Thymus (tissue), 14 donors: ENCODE results near the gene GALR1. TPM values are rescaled to one million over a fixed set of nuclear protein-coding genes. Genes with fewer than 3 reads are reported as not detected.

Source experiments
- DNase-seq, 9 donors: peaks; one replicate each; pipeline ENCODE4 v3.0.0-alpha.2; 2013; ENCODE audit warnings: low spot score in 9 of 9, low read depth in 6 of 9, missing footprints in 1 of 9
- H3K27ac ChIP-seq, 2 donors: one replicate each; pipeline ENCODE4 v1.5.1; 2013; ENCODE audit warnings: control low read depth in 1 of 2, low read depth in 1 of 2, low read length in 1 of 2, mild to moderate bottlenecking in 1 of 2, moderate library complexity in 1 of 2
- H3K27me3 ChIP-seq, 2 donors: one replicate each; pipeline ENCODE4 v1.5.1; 2013; ENCODE audit warnings: low read length in 1 of 2; ENCODE audit not compliant: control insufficient read depth in 2 of 2, insufficient read depth in 1 of 2
- H3K36me3 ChIP-seq, 2 donors: one replicate each; pipeline ENCODE4 v1.5.1; 2013; ENCODE audit warnings: low read length in 1 of 2, mild to moderate bottlenecking in 1 of 2, moderate library complexity in 1 of 2; ENCODE audit not compliant: control insufficient read depth in 2 of 2, insufficient read depth in 2 of 2
- H3K4me1 ChIP-seq, 2 donors: one replicate each; pipeline ENCODE4 v1.5.1; 2013; ENCODE audit warnings: low read length in 2 of 2; ENCODE audit not compliant: control insufficient read depth in 2 of 2, insufficient read depth in 2 of 2
- H3K4me3 ChIP-seq, 2 donors: one replicate each; pipeline ENCODE4 v1.5.1; 2013; ENCODE audit warnings: low read length in 2 of 2, control low read depth in 1 of 2, mild to moderate bottlenecking in 1 of 2
- H3K9me3 ChIP-seq, 2 donors: one replicate each; pipeline ENCODE4 v1.5.1; 2013; ENCODE audit warnings: low read length in 1 of 2, mild to moderate bottlenecking in 1 of 2; ENCODE audit not compliant: control insufficient read depth in 2 of 2, insufficient read depth in 1 of 2
- WGBS: extraction: QIAGEN DNeasy Blood & Tissue Kit; methylation state at CpG from one replicate; pipeline ENCODE4 v1.1.7; 2013; 5-methylcytosine and 5-hydroxymethylcytosine counted together
- long read RNA-seq, 10 donors: transcript quantifications; one replicate each; lab custom pipeline, GENCODE V29; 2026
- polyA plus RNA-seq: library from polyadenylated mRNA; stranded (reverse); fragments of 200-250 nt; gene quantifications from one replicate; pipeline ENCODE4 v1.2.3, GENCODE V29; 2013
- total RNA-seq: library from RNA; stranded (reverse); fragments of 120-200 nt; gene quantifications from one replicate; pipeline ENCODE4 v1.2.4, GENCODE V29; 2013
- donor health status: healthy.

Gene GALR1, protein sequence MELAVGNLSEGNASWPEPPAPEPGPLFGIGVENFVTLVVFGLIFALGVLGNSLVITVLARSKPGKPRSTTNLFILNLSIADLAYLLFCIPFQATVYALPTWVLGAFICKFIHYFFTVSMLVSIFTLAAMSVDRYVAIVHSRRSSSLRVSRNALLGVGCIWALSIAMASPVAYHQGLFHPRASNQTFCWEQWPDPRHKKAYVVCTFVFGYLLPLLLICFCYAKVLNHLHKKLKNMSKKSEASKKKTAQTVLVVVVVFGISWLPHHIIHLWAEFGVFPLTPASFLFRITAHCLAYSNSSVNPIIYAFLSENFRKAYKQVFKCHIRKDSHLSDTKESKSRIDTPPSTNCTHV
- total RNA-seq: 0.05 TPM
- polyA plus RNA-seq: 0.02 TPM
- long read RNA-seq, donor 1: 0 reads
- long read RNA-seq, donor 2: 0 reads
- long read RNA-seq, donor 3: 0 reads
- long read RNA-seq, donor 4: 0 reads
- long read RNA-seq, donor 5: 0 reads
- long read RNA-seq, donor 6: 0 reads
- long read RNA-seq, donor 7: 0 reads
- long read RNA-seq, donor 8: 0 reads
- long read RNA-seq, donor 9: 0 reads
- long read RNA-seq, donor 10: 0 reads

DNA sequence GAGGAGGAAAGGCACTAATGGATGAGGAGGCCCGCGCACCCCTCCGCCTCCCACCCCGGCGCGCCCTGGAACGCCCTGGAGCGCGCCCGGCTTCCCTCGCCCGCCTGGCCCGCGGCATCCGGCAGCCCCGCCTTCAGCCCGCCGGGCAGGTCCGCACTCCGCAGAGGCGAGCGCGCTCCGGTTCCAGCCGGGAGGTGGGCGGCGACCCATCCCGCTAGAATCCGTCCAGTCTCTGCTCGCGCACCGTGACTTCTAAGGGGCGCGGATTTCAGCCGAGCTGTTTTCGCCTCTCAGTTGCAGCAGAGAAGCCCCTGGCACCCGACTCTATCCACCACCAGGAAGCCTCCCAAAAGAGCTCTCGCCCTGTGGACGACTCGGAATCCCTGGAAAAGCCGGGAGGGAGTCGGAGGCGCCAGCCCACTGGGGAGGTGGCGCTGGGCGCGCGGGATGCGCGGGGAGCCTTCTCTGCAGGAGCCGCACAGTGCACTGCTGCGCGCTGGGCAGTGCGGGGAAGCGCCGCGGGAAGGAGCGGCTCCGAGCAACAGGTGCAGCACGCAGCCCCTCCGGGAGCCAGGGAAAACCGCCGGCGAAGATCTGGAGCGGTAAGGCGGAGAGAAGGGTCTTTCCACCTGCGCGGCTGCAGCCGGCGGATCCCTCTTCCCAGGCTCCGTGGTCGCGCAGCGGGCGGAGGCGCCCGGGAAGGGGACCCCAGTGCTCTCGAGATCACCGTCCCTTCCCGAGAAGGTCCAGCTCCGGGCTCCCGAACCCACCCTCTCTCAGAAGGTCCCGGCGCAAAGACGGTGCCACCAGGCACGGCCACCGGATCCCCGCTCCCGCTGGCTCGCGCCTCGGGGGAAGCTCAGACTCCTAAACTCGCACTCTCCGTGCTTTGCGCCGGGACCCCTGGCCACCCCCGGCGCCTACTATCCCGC, at the start of gene GALR1:
TSS of gene GALR1 (plus strand) at position 280 of the 932 bp plus-strand sequence. CDS start 701 bp downstream, outside the sequence.
- Histone ChIP-seq H3K9me3 (no peaks in the 10 kb centered on the region), H3K27me3 (peaks cover 42 to 58% of the 10 kb centered on the region in 2 donors), H3K36me3 (no peaks in the 10 kb centered on the region), H3K27ac (no peak within 1 kb of the TSS), H3K4me1 (no peaks in the 10 kb centered on the region), H3K4me3 (peak within 1 kb of the TSS; percentile 5 to 18)
- DNase-seq: no peak
- WGBS: 4% methylated on average over 98 of the region's 98 CpGs

DNA sequence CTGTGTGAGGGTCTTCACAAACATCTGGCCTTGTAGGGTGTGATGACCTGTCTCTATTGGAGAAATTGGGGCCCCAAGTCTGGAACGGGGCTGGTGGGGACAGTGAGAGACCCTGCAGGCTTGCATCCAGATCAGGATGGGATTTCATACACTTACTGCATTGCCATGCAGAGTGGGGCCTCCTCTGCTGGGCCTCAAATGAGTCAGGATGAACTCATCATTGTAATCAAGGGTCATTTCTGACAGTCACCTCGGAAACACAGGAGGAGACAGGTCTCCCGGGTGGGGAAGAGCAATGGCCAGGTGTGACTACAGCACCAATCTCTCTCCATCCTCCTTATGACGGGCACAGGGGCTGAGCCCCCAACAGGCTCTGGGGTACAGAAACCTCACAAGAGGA, 48.1 kb upstream of the GALR1 start:
- WGBS: 96% methylated on average over 4 of the region's 4 CpGs
- Histone ChIP-seq H3K27me3 (no peaks in the 10 kb centered on the region), H3K4me1 (no peaks in the 10 kb centered on the region), H3K4me3 (no peak overlapping the region), H3K36me3 (no peaks in the 10 kb centered on the region), H3K27ac (no peak overlapping the region), H3K9me3 (no peaks in the 10 kb centered on the region)
- no peak for DNase-seq

DNA sequence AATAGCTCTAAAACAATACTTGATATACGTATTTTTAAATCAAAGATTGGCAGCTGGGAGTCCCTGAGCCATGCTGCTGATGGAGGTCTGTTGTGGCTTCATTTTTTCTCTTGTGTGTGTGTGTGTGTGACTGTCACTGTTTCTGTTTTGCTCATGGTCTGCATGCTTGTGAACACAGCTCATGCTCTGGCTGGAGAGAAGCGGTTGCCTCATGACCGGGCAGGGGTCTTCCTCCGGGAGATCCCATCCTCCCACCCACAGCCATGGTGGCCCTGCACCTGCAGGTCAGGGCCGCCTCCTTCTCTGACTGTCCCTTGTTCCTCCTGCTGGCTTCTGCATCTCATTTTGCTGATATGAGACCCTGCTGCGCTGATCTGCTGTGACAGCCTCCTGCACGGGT, 47.3 kb upstream of the GALR1 start:
- Histone ChIP-seq H3K27me3 (no peaks in the 10 kb centered on the region), H3K4me1 (no peaks in the 10 kb centered on the region), H3K27ac (no peak overlapping the region), H3K9me3 (no peaks in the 10 kb centered on the region), H3K36me3 (no peaks in the 10 kb centered on the region), H3K4me3 (no peak overlapping the region)
- WGBS: 93% methylated on average over 7 of the region's 7 CpGs
- DNase-seq: no peak

DNA sequence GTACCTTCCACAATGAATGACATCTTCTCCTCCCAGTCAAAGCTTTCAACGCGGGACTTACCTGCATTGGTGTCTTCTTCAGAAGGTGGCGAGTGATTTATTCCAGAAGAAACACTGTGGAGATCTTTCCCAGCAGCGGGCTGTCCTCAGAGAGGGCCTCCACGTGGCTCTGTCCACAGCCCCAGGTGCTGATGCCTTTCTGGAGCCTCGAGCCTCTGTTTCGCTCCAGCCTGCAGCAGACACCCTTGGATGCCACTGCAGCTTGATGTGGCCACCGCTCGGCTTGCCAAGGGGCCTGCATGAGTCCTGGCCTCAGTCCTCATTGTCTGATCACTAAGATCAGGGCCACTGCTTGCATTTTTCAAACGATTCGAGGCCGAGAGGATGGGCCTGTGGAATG, 46.6 kb upstream of the GALR1 start:
- no peaks in the 10 kb centered on the region for H3K4me1 ChIP-seq
- no peaks in the 10 kb centered on the region for H3K9me3 ChIP-seq
- no peaks in the 10 kb centered on the region for H3K27me3 ChIP-seq
- H3K36me3 ChIP-seq: no peaks in the 10 kb centered on the region
- DNase-seq: no peak
- H3K4me3 ChIP-seq: no peak overlapping the region
- WGBS: 88% methylated on average over 12 of the region's 12 CpGs
- no peak overlapping the region for H3K27ac ChIP-seq

DNA sequence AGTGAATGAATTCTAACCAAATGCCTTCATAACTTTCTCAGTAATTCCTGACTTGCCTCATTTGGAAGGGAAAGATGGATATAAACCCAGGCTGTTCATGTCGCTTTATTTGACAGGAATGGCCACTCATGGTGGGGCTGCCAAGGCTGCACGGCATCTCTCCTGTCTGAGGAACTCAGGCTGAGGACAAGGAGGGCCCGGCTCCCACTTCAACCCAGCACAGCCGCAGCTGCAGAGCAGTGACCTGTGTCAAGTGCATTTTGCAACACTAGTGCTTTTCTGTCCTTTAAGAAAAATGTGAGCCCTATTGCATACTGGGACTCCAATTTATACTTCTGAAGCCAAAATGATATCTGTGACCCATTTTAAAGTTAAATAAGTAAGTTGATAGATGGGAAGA, 45.8 kb upstream of the GALR1 start:
- Histone ChIP-seq H3K4me3 (no peak overlapping the region), H3K9me3 (no peaks in the 10 kb centered on the region), H3K36me3 (no peaks in the 10 kb centered on the region), H3K4me1 (peaks cover 0 to 2% of the 10 kb centered on the region in 2 donors), H3K27ac (no peak overlapping the region), H3K27me3 (no peaks in the 10 kb centered on the region)
- 97% methylated on average over 4 of the region's 4 CpGs for WGBS
- no peak for DNase-seq

DNA sequence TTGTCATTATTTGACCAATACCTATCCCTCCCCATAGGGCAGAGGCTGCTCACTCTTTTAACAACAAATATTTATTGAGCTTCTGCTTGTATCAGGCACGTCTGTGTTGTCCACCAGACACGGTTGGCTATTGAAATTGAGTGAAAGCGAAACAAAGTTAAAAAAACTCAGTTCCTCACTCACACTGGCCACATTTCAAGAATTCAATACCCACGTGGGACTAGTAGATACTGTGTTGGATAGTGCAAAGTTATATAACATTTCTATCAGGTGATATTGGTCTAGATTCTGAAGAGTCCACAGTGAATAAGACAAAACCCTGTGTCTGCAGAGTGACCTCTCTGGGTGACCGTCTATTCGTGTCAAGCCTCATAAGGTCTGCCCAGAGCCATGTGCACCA, 43.9 kb upstream of the GALR1 start:
- WGBS: 91% methylated on average over 6 of the region's 6 CpGs
- H3K4me1 ChIP-seq: peaks cover 0 to 17% of the 10 kb centered on the region in 2 donors
- no peaks in the 10 kb centered on the region for H3K27me3 ChIP-seq
- no peaks in the 10 kb centered on the region for H3K9me3 ChIP-seq
- no peak overlapping the region for H3K27ac ChIP-seq
- no peaks in the 10 kb centered on the region for H3K36me3 ChIP-seq
- no peak for DNase-seq
- no peak overlapping the region for H3K4me3 ChIP-seq

DNA sequence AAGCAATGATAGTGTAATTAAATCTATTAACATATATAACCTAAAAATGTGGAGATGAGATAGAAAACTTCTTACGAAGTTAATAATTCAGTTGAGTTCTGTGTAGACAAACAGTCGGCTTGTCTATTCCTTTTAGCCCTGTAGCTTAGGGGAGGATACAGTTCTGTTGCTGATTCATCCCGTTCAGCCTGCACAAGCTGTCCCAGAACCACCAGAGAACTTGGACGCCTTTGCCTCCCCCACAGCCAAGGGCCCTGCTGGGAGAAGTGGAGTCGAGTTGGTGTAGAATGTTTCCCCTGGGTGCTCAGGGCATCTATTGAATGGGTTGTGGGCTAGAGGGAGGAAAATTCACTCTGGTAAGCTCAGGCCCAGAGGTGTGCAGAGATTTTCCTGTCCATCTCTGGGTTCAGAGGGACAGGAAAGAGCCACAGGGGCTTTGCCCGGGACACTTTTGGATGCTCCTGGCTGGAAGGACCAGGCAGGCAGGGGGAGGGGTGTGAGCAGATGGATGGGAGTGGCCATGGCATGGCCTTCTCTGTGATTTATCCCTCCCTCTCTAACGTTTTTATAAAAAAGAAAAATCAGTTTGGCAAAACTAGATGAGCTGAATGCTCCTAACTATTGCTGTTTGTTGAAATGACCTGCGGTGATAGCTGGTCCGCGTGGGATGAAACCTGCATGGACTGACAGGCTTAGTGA, 42.8 kb upstream of the GALR1 start:
- Histone ChIP-seq H3K4me1 (peaks cover 0 to 17% of the 10 kb centered on the region in 2 donors), H3K27me3 (no peaks in the 10 kb centered on the region), H3K4me3 (no peak overlapping the region), H3K9me3 (no peaks in the 10 kb centered on the region), H3K36me3 (no peaks in the 10 kb centered on the region), H3K27ac (no peak overlapping the region)
- WGBS: 94% methylated on average over 10 of the region's 10 CpGs
- DNase-seq: no peak

DNA sequence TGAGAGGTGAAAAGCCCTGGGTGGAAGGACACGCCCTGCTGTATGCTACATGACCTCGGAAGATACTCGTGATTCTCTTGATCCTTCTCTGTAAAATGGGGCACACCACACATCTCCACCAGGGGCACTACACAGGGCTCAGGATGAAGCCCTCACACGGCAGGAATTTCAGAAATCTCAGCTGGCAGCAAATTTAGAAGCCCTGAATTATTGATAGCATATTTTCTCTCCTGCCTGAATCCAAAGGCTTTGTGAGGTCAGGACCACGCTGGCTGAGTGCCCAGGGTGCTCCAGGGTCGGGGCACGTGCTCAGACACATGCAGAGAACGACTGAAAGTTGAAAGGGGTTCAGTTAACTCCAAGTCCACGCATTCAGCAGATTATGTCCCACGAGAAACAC, 42.1 kb upstream of the GALR1 start:
- no peak overlapping the region for H3K4me3 ChIP-seq
- H3K36me3 ChIP-seq: no peaks in the 10 kb centered on the region
- DNase-seq: peak in 2 of 9 donors; percentile 18 to 48
- WGBS: 75% methylated on average over 10 of the region's 10 CpGs
- H3K9me3 ChIP-seq: no peaks in the 10 kb centered on the region
- H3K4me1 ChIP-seq: peaks cover 0 to 17% of the 10 kb centered on the region in 2 donors
- no peaks in the 10 kb centered on the region for H3K27me3 ChIP-seq
- no peak overlapping the region for H3K27ac ChIP-seq
